ENCODE data around the gene KRT81. TPM values are rescaled to one million over a fixed set of nuclear protein-coding genes. Genes with fewer than 3 reads are reported as not detected.
A peak's percentile ranks its signal among the peaks of the same experiment; 100 is the strongest.
"Not testable (repeated sequence)": the region's sequence is repeated elsewhere in the genome, so short reads cannot be mapped to it uniquely, and the experiment has no call there.

Gene KRT81
- total and polyA plus RNA-seq, 2 experiments from 2014 or later = not detected

GRCh38 chr12:52259657-52260243, 31.6 kb downstream of the KRT81 start:
- H3K36me3 ChIP-seq = no peaks in the 10 kb centered on the region
- no peak for DNase-seq (ENCODE audit: low read depth in 1 of 2, low spot score in 1 of 2)
- no peak overlapping the region for H3K27ac ChIP-seq
- peaks cover 69% of the 10 kb centered on the region for H3K27me3 ChIP-seq
- H3K4me1 ChIP-seq (ENCODE audit: low read depth) = no peaks in the 10 kb centered on the region
- H3K4me3 ChIP-seq = no peak overlapping the region
- no peaks in the 10 kb centered on the region for H3K9me3 ChIP-seq (ENCODE audit: low read depth)
- no peak for TF ChIP-seq CTCF (IDR thresholded peaks at IDR 0.05; ENCODE audit: low read depth, low read length)

GRCh38 chr12:52258335-52258901, 32.9 kb downstream of the KRT81 start:
- H3K9me3 ChIP-seq (ENCODE audit: low read depth) = no peaks in the 10 kb centered on the region
- H3K36me3 ChIP-seq = no peaks in the 10 kb centered on the region
- peaks cover 82% of the 10 kb centered on the region for H3K27me3 ChIP-seq
- DNase-seq (ENCODE audit: low read depth in 1 of 2, low spot score in 1 of 2) = peak; percentile 41 to 60
- no peaks in the 10 kb centered on the region for H3K4me1 ChIP-seq (ENCODE audit: low read depth)
- no peak overlapping the region for H3K27ac ChIP-seq
- peak; percentile 25 for TF ChIP-seq CTCF (IDR thresholded peaks at IDR 0.05; ENCODE audit: low read depth, low read length)
- H3K4me3 ChIP-seq = no peak overlapping the region

- H3K36me3 ChIP-seq; H3K4me3 ChIP-seq; H3K9me3 ChIP-seq (ENCODE audit: low read depth); H3K4me1 ChIP-seq (ENCODE audit: low read depth); H3K27ac ChIP-seq; DNase-seq (ENCODE audit: low read depth in 1 of 2, low spot score in 1 of 2): not testable (repeated sequence)
- peaks cover 87% of the 10 kb centered on the region for H3K27me3 ChIP-seq
These were observed 33.4 kb downstream of the KRT81 start for GRCh38 chr12:52257922-52258321.

GRCh38 chr12:52257074-52257551, 34.2 kb downstream of the KRT81 start:
- TF ChIP-seq CTCF (IDR thresholded peaks at IDR 0.05; ENCODE audit: low read depth, low read length) = no peak
- Histone ChIP-seq H3K4me1 (ENCODE audit: low read depth) (no peaks in the 10 kb centered on the region), H3K36me3 (no peaks in the 10 kb centered on the region), H3K27me3 (peaks cover 95% of the 10 kb centered on the region), H3K27ac (no peak overlapping the region), H3K4me3 (no peak overlapping the region), H3K9me3 (ENCODE audit: low read depth) (no peaks in the 10 kb centered on the region)
- no peak for DNase-seq (ENCODE audit: low read depth in 1 of 2, low spot score in 1 of 2)

- no peak for DNase-seq (ENCODE audit: low read depth in 1 of 2, low spot score in 1 of 2)
- H3K4me3 ChIP-seq = no peak overlapping the region
- no peaks in the 10 kb centered on the region for H3K9me3 ChIP-seq (ENCODE audit: low read depth)
- no peak overlapping the region for H3K27ac ChIP-seq
- TF ChIP-seq CTCF (IDR thresholded peaks at IDR 0.05; ENCODE audit: low read depth, low read length) = no peak
- peaks cover 100% of the 10 kb centered on the region for H3K27me3 ChIP-seq
- H3K36me3 ChIP-seq = no peaks in the 10 kb centered on the region
- no peaks in the 10 kb centered on the region for H3K4me1 ChIP-seq (ENCODE audit: low read depth)
These were observed 34.8 kb downstream of the KRT81 start for GRCh38 chr12:52256584-52256935.

GRCh38 chr12:52255926-52256583, 35.3 kb downstream of the KRT81 start:
- Histone ChIP-seq H3K9me3 (ENCODE audit: low read depth) (no peaks in the 10 kb centered on the region), H3K4me3 (no peak overlapping the region), H3K36me3 (no peaks in the 10 kb centered on the region), H3K27ac (no peak overlapping the region), H3K4me1 (ENCODE audit: low read depth) (no peaks in the 10 kb centered on the region), H3K27me3 (peaks cover 100% of the 10 kb centered on the region)
- no peak for DNase-seq (ENCODE audit: low read depth in 1 of 2, low spot score in 1 of 2)
- TF ChIP-seq CTCF (IDR thresholded peaks at IDR 0.05; ENCODE audit: low read depth, low read length) = no peak

Data from cardiac muscle cell (in vitro differentiated cells and primary cell).